Measurements from ENCODE around the gene SMPD2. TPM values are rescaled to one million over a fixed set of nuclear protein-coding genes. Genes with fewer than 3 reads are reported as not detected.

Gene SMPD2
- total RNA-seq, 3 donors from 2014 or later, result 13.4 to 24.8 (median 22.7) TPM

DNA sequence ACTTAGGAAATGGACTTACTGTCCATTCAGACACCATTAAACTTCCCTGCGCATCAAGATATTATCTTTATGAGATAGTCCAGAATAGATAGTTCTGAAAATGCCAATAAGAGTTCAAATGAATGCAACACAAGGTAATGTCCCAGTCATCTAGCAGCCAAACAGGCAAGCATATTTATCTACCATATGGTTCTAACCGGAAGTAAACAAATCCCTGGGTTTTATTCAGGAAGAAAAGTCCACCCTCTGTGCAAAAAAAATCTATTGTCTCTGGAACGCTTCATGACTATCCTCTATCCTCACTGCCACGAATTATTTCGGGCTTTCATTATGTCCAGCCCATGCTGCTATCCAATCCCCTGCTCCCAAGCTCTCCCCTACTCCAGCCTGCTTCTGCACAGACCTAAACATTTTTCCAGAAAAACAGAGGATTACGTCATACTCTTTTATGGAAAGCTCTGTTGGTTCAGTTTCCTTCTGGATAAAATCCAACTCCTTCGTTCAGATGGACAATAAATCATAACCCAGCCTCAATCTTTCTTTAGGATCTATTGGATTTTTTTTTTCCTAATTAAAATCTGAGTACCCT, 11.5 kb upstream of the SMPD2 start:
- peak; percentile 68 for ATAC-seq

DNA sequence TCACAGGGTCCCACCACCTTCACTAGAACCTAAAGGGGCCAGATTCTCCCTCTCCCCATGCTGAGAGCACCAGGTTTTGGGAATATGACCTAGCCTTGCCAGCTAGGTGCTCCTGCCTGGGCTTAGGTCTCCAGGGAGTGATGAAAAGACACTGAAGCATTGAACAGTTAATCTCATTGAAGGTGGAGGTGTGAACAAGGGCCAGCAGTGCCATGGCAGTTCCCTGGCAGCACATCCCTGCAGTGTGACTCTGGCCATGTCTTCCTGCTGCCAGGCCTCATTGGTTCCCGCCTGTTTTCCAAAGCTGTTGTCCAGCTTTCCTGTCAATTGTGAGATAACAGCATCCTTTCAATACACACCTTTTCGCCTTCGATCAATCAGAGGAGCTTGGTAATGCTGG, 11.0 kb upstream of the SMPD2 start:
- ATAC-seq, result no peak

More for the DNA sequence above, 11.5 kb upstream of the SMPD2 start:
- H3K4me3 ChIP-seq, result no peak overlapping the region
- no peaks in the 10 kb centered on the region for H3K4me1 ChIP-seq (ENCODE audit: low read depth)
- H3K9me3 ChIP-seq, result no peaks in the 10 kb centered on the region
- TF ChIP-seq CTCF (IDR thresholded peaks at IDR 0.05), result no peak
- no peak for DNase-seq
- H3K36me3 ChIP-seq (ENCODE audit: low read depth), result no peaks in the 10 kb centered on the region
- intact Hi-C loops (cut with DNase I, micrococcal nuclease), result no loop called here

GRCh38 chr6:109434456-109434855, 6.1 kb upstream of the SMPD2 start:
- H3K4me1 ChIP-seq (ENCODE audit: low read depth), result no peaks in the 10 kb centered on the region
- H3K4me3 ChIP-seq, result no peak overlapping the region
- no peak for TF ChIP-seq CTCF (IDR thresholded peaks at IDR 0.05)
- H3K9me3 ChIP-seq, result no peaks in the 10 kb centered on the region
- no peaks in the 10 kb centered on the region for H3K36me3 ChIP-seq (ENCODE audit: low read depth)
- no peak for DNase-seq
- no peak for ATAC-seq
- intact Hi-C loops (cut with DNase I, micrococcal nuclease), result no loop called here

More for the DNA sequence above, 11.0 kb upstream of the SMPD2 start:
- no peak for TF ChIP-seq CTCF (IDR thresholded peaks at IDR 0.05)
- Histone ChIP-seq H3K9me3 (no peaks in the 10 kb centered on the region), H3K36me3 (ENCODE audit: low read depth) (no peaks in the 10 kb centered on the region), H3K4me1 (ENCODE audit: low read depth) (no peaks in the 10 kb centered on the region), H3K4me3 (no peak overlapping the region)
- DNase-seq, result no peak
- intact Hi-C loops (cut with DNase I, micrococcal nuclease), result no loop called here

GRCh38 chr6:109436041-109436440, 4.5 kb upstream of the SMPD2 start:
- Histone ChIP-seq H3K4me3 (no peak overlapping the region), H3K9me3 (no peaks in the 10 kb centered on the region), H3K4me1 (ENCODE audit: low read depth) (no peaks in the 10 kb centered on the region), H3K36me3 (ENCODE audit: low read depth) (no peaks in the 10 kb centered on the region)
- DNase-seq (no peak), ATAC-seq (no peak)
- intact Hi-C loops (cut with DNase I, micrococcal nuclease), result no loop called here
- no peak for TF ChIP-seq CTCF (IDR thresholded peaks at IDR 0.05)

DNA sequence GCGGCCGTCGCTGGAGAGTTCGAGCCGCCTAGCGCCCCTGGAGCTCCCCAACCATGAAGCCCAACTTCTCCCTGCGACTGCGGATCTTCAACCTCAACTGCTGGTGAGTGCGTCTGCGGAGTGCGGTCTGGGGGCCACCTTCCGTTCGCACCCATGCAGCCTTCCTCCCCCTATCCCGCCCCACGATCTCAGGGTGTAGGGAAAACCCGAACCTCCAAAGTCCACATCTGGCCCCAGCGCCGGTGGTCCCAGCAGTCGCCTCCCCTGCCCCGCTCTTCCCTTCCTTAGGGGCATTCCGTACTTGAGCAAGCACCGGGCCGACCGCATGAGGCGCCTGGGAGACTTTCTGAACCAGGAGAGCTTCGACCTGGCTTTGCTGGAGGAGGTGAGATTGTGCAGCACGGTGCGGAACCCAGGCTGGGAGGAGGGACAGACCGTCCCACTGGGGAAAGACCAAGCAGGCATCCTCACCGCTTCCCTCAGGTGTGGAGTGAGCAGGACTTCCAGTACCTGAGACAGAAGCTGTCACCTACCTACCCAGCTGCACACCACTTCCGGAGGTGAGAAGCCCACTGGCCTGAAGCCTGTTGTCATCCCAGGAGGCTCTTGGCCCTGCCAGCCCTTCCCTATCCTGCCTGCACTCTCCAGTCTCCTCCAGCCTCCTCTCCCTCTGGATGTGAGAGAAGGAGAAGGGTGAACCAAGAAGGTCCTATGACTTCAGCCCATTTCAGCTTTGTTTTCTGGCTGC, 719 bp downstream of the SMPD2 start:
- intact Hi-C loops (cut with DNase I, micrococcal nuclease), result no loop called here
- peak; percentile 59 for ATAC-seq
- no peak for TF ChIP-seq CTCF (IDR thresholded peaks at IDR 0.05)
- DNase-seq, result peak; percentile 66 to 81 (median 74)
- peak overlapping the region; percentile 78 for H3K4me3 ChIP-seq
- peaks cover 15% of the 10 kb centered on the region for H3K4me1 ChIP-seq (ENCODE audit: low read depth)
- H3K9me3 ChIP-seq, result no peaks in the 10 kb centered on the region
- H3K36me3 ChIP-seq (ENCODE audit: low read depth), result no peaks in the 10 kb centered on the region
